A549 (cell line): ENCODE measurements around the gene RAB21.

Experiments used
- POLR2A ChIP-seq: IDR thresholded peaks from 2 replicates; pipeline ENCODE4 v1.6.1; 2012; ENCODE audit warnings: mild to moderate bottlenecking, low read length
- TF ChIP-seq, protein P1 (sequence below): fragments of >200 bp; sonication (Bioruptor Twin); formaldehyde crosslinking; IDR thresholded peaks from 3 replicates; pipeline ENCODE4 v1.5.1; 2016
- TF ChIP-seq, protein P2 (sequence below): fragments of 200-600 bp; sonication (generic); IDR thresholded peaks from 2 replicates; pipeline ENCODE4 v1.6.1; 2016; ENCODE audit warnings: antibody characterized with exemption, mild to moderate bottlenecking, moderate library complexity

DNA sequence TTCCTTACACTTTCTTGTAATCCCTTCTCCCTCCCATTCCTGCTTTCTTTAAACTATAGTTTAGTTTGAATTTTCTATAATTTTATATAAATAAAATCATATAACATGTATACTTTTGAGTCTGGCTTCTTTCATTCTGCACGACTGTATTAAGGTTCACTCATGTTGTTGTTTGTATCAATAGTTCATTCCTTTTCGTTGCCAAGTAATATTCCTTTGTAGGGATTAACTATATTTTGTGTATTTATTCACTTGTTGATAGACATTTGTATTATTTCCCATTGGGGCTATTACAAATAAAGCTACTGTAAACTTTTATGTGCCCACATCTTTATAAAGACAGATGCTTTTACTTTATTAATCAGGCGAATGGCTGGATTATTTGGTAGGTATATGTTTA, 45.5 kb downstream of the RAB21 start:
- no peak for TF ChIP-seq POLR2A
- TF ChIP-seq, protein P1, sequence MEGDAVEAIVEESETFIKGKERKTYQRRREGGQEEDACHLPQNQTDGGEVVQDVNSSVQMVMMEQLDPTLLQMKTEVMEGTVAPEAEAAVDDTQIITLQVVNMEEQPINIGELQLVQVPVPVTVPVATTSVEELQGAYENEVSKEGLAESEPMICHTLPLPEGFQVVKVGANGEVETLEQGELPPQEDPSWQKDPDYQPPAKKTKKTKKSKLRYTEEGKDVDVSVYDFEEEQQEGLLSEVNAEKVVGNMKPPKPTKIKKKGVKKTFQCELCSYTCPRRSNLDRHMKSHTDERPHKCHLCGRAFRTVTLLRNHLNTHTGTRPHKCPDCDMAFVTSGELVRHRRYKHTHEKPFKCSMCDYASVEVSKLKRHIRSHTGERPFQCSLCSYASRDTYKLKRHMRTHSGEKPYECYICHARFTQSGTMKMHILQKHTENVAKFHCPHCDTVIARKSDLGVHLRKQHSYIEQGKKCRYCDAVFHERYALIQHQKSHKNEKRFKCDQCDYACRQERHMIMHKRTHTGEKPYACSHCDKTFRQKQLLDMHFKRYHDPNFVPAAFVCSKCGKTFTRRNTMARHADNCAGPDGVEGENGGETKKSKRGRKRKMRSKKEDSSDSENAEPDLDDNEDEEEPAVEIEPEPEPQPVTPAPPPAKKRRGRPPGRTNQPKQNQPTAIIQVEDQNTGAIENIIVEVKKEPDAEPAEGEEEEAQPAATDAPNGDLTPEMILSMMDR: no peak
- TF ChIP-seq, protein P2, sequence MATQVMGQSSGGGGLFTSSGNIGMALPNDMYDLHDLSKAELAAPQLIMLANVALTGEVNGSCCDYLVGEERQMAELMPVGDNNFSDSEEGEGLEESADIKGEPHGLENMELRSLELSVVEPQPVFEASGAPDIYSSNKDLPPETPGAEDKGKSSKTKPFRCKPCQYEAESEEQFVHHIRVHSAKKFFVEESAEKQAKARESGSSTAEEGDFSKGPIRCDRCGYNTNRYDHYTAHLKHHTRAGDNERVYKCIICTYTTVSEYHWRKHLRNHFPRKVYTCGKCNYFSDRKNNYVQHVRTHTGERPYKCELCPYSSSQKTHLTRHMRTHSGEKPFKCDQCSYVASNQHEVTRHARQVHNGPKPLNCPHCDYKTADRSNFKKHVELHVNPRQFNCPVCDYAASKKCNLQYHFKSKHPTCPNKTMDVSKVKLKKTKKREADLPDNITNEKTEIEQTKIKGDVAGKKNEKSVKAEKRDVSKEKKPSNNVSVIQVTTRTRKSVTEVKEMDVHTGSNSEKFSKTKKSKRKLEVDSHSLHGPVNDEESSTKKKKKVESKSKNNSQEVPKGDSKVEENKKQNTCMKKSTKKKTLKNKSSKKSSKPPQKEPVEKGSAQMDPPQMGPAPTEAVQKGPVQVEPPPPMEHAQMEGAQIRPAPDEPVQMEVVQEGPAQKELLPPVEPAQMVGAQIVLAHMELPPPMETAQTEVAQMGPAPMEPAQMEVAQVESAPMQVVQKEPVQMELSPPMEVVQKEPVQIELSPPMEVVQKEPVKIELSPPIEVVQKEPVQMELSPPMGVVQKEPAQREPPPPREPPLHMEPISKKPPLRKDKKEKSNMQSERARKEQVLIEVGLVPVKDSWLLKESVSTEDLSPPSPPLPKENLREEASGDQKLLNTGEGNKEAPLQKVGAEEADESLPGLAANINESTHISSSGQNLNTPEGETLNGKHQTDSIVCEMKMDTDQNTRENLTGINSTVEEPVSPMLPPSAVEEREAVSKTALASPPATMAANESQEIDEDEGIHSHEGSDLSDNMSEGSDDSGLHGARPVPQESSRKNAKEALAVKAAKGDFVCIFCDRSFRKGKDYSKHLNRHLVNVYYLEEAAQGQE: no peak
